ENCODE measurements around the gene SH3PXD2A. TPM values are rescaled to one million over a fixed set of nuclear protein-coding genes. Genes with fewer than 3 reads are reported as not detected.

SH3PXD2A gene
- total RNA-seq, 1 experiment from 2014 or later: 4.5 TPM

- Histone ChIP-seq H3K23ac (ENCODE audit: insufficient read length, low read depth, low read length) (no peak overlapping the region), H2AFZ (ENCODE audit: low read length) (no peak overlapping the region), H4K8ac (replicated peaks; ENCODE audit: insufficient read length, low read depth, low read length) (no peak overlapping the region), H4K5ac (ENCODE audit: insufficient read length, low read depth, low read length) (no peak overlapping the region), H3K4me2 (ENCODE audit: insufficient read depth, insufficient read length, low read length) (no peak overlapping the region), H2BK5ac (ENCODE audit: insufficient read length, low read length) (no peak overlapping the region), H3K18ac (ENCODE audit: insufficient read length, low read depth, low read length) (no peak overlapping the region), H3K4ac (ENCODE audit: low read depth, low read length) (no peak overlapping the region), H3K79me2 (ENCODE audit: insufficient read depth, low read length) (no peaks in the 10 kb centered on the region), H2BK15ac (ENCODE audit: low read depth, low read length) (no peak overlapping the region), H3K79me1 (ENCODE audit: insufficient read depth, low read depth, low read length, poor library complexity, severe bottlenecking) (no peaks in the 10 kb centered on the region), H3K14ac (ENCODE audit: insufficient read depth, low read length) (no peak overlapping the region; the same call in 1 of the 2 replicates), H3K56ac (ENCODE audit: insufficient read length, low read depth, low read length) (no peak overlapping the region), H3K27ac (ENCODE audit: insufficient read length, low read depth, low read length) (no peak overlapping the region), H4K91ac (ENCODE audit: insufficient read length, low read depth, low read length) (no peak overlapping the region), H3K4me1 (ENCODE audit: insufficient read depth, low read length) (no peaks in the 10 kb centered on the region), H3T11ph (ENCODE audit: low read length) (no peak overlapping the region), H2BK120ac (ENCODE audit: low read depth, low read length, poor library complexity, severe bottlenecking) (no peak overlapping the region), H3K27me3 (ENCODE audit: insufficient read depth, low read length) (no peaks in the 10 kb centered on the region), H2BK20ac (ENCODE audit: low read depth, low read length, poor library complexity, severe bottlenecking) (no peak overlapping the region), H2BK12ac (ENCODE audit: insufficient read length, low read depth, low read length) (no peak overlapping the region), H2AK5ac (ENCODE audit: insufficient read length, low read length) (no peak overlapping the region), H3K9me3 (ENCODE audit: control insufficient read depth, low read depth, low read length) (no peaks in the 10 kb centered on the region), H4K20me1 (ENCODE audit: control insufficient read depth, insufficient read depth, insufficient read length) (no peaks in the 10 kb centered on the region), H3K9ac (ENCODE audit: extremely low read depth, insufficient read length, low read length) (no peak overlapping the region), H3K23me2 (ENCODE audit: insufficient read length, low read depth, low read length, poor library complexity, severe bottlenecking) (no peaks in the 10 kb centered on the region)
- no peak overlapping the region for H3K27ac Mint-ChIP-seq
- H3K36me3 Mint-ChIP-seq (ENCODE audit: insufficient read depth in 1 of 3, low read depth in 3 of 3): peaks cover 0 to 5% (median 4%) of the 10 kb centered on the region in 3 experiments; a peak in 4 of 7 replicates
- H3K27me3 Mint-ChIP-seq (ENCODE audit: low read depth): no peaks in the 10 kb centered on the region; the same call in 1 of the 2 replicates
- TF ChIP-seq CTCF (conservative IDR thresholded peaks at IDR 0.05): no peak
- no CpG with 5 or more reads among the region's 1 CpG for WGBS (ENCODE audit: extremely low coverage, insufficient read length, low lambda C conversion rate)
- H3K4me1 Mint-ChIP-seq: peaks cover 8 to 25% of the 10 kb centered on the region in 2 experiments
- no peak overlapping the region for H3K4me3 Mint-ChIP-seq
- no peaks in the 10 kb centered on the region for H3K9me3 Mint-ChIP-seq
- DNase-seq: no peak
These were observed 225.2 kb downstream of the SH3PXD2A start for GRCh38 chr10:103630156-103630555.

All from H9 (cell line).